SH-SY5Y (cell line): ENCODE results near the gene MRPL36.

ENCODE experiments used
- GATA2 ChIP-seq: IDR thresholded peaks from 2 replicates; pipeline ENCODE4 v1.6.1; 2011; ENCODE audit warnings: mild to moderate bottlenecking, low read depth, low read length
- GATA3 ChIP-seq: IDR thresholded peaks from 2 replicates; pipeline ENCODE4 v1.6.1; 2011; ENCODE audit warnings: low read depth, mild to moderate bottlenecking, low read length, moderate library complexity

GRCh38 chr5:1809416-1810035 is 9.9 kb upstream of the MRPL36 start:
- no peak for TF ChIP-seq GATA2
- TF ChIP-seq GATA3 = no peak
